Parathyroid adenoma (tissue), 2 donors: Measurements from ENCODE around the gene XIRP1.

ENCODE experiments used
- H2AFZ ChIP-seq: fragments of 300-600 bp; sonication (generic); one replicate; pipeline ENCODE4 v1.7.0; 2017; ENCODE audit warnings: antibody characterized with exemption, mild to moderate bottlenecking
- H3K27ac ChIP-seq: fragments of 300-600 bp; sonication (generic); one replicate; pipeline ENCODE4 v1.7.0; 2017
- H3K27me3 ChIP-seq: fragments of 300-600 bp; sonication (generic); one replicate; pipeline ENCODE4 v1.7.0; 2017; ENCODE audit warnings: low read length; ENCODE audit not compliant: control insufficient read depth, insufficient read depth
- H3K36me3 ChIP-seq: fragments of 300-600 bp; sonication (generic); one replicate; pipeline ENCODE4 v1.7.0; 2017; ENCODE audit warnings: low read length; ENCODE audit not compliant: control insufficient read depth, insufficient read depth
- H3K4me1 ChIP-seq: fragments of 300-600 bp; sonication (generic); one replicate; pipeline ENCODE4 v1.7.0; 2017; ENCODE audit warnings: control low read depth
- H3K4me2 ChIP-seq: fragments of 300-600 bp; sonication (generic); one replicate; pipeline ENCODE4 v1.7.0; 2017; ENCODE audit warnings: low read length
- H3K4me3 ChIP-seq: fragments of 300-600 bp; sonication (generic); one replicate; pipeline ENCODE4 v1.7.0; 2017; ENCODE audit warnings: low read depth, low read length
- H3K79me2 ChIP-seq: fragments of 300-600 bp; sonication (generic); one replicate; pipeline ENCODE4 v1.7.0; 2017; ENCODE audit warnings: control low read depth
- H3K9ac ChIP-seq: fragments of 300-600 bp; sonication (generic); one replicate; pipeline ENCODE4 v1.7.0; 2017; ENCODE audit warnings: mild to moderate bottlenecking
- H3K9me3 ChIP-seq: fragments of 300-600 bp; sonication (generic); one replicate; pipeline ENCODE4 v1.7.0; 2017; ENCODE audit warnings: low read length; ENCODE audit not compliant: control insufficient read depth
- CTCF ChIP-seq: fragments of 300-600 bp; sonication (generic); IDR thresholded peaks from one replicate; pipeline ENCODE4 v1.7.0; 2017; ENCODE audit warnings: antibody characterized with exemption, mild to moderate bottlenecking
- donor health status: primary hyperparathyroidism.

The XIRP1 gene

GRCh38 chr3:39192490-39193092 lies at the start of gene XIRP1:
Gene XIRP1, minus strand, starts transcription at chr3:39192595. Its CDS starts 3,150 bp downstream, at chr3:39189445.
- no peaks in the 10 kb centered on the region for H3K27me3 ChIP-seq
- no peak within 1 kb of the TSS for H3K27ac ChIP-seq
- H3K9me3 ChIP-seq = no peaks in the 10 kb centered on the region
- peaks cover 12% of the 10 kb centered on the region for H3K4me1 ChIP-seq
- TF ChIP-seq CTCF = no peak
- H3K4me3 ChIP-seq = no peak within 1 kb of the TSS
- H3K9ac ChIP-seq = no peak within 1 kb of the TSS
- H2AFZ ChIP-seq = no peak within 1 kb of the TSS
- H3K4me2 ChIP-seq = no peak within 1 kb of the TSS
- H3K36me3 ChIP-seq = no peaks in the 10 kb centered on the region
- no peaks in the 10 kb centered on the region for H3K79me2 ChIP-seq

- Histone ChIP-seq H3K9me3 (no peaks in the 10 kb centered on the region), H3K79me2 (no peaks in the 10 kb centered on the region), H3K4me3 (no peak overlapping the region), H3K9ac (no peak overlapping the region), H3K36me3 (no peaks in the 10 kb centered on the region), H3K4me1 (no peaks in the 10 kb centered on the region), H3K27ac (no peak overlapping the region), H3K4me2 (no peak overlapping the region), H2AFZ (no peak overlapping the region), H3K27me3 (no peaks in the 10 kb centered on the region)
- TF ChIP-seq CTCF = no peak
Observed at GRCh38 chr3:39241561-39241960, 49.2 kb upstream of the XIRP1 start.

- Histone ChIP-seq H3K79me2 (no peaks in the 10 kb centered on the region), H3K4me3 (no peak overlapping the region), H3K4me2 (no peak overlapping the region), H2AFZ (no peak overlapping the region), H3K27me3 (no peaks in the 10 kb centered on the region), H3K27ac (no peak overlapping the region), H3K4me1 (no peaks in the 10 kb centered on the region), H3K9me3 (no peaks in the 10 kb centered on the region), H3K9ac (no peak overlapping the region), H3K36me3 (no peaks in the 10 kb centered on the region)
- no peak for TF ChIP-seq CTCF
Observed at GRCh38 chr3:39237027-39237426, 44.6 kb upstream of the XIRP1 start.

GRCh38 chr3:39234651-39235050 lies 42.3 kb upstream of the XIRP1 start:
- Histone ChIP-seq H3K27me3 (no peaks in the 10 kb centered on the region), H3K79me2 (no peaks in the 10 kb centered on the region), H3K27ac (no peak overlapping the region), H3K36me3 (no peaks in the 10 kb centered on the region), H3K4me2 (no peak overlapping the region), H3K9me3 (no peaks in the 10 kb centered on the region), H2AFZ (no peak overlapping the region), H3K9ac (no peak overlapping the region), H3K4me1 (no peaks in the 10 kb centered on the region), H3K4me3 (no peak overlapping the region)
- TF ChIP-seq CTCF = no peak

GRCh38 chr3:39232859-39233258 lies 40.5 kb upstream of the XIRP1 start:
- Histone ChIP-seq H3K4me3 (no peak overlapping the region), H3K4me2 (no peak overlapping the region), H3K36me3 (no peaks in the 10 kb centered on the region), H3K27me3 (no peaks in the 10 kb centered on the region), H3K79me2 (no peaks in the 10 kb centered on the region), H3K9ac (no peak overlapping the region), H2AFZ (no peak overlapping the region), H3K4me1 (no peaks in the 10 kb centered on the region), H3K27ac (no peak overlapping the region), H3K9me3 (no peaks in the 10 kb centered on the region)
- no peak for TF ChIP-seq CTCF
